Fibroblast of lung (primary cell): ENCODE measurements around the gene VGLL4. TPM values are rescaled to one million over a fixed set of nuclear protein-coding genes. Genes with fewer than 3 reads are reported as not detected.
A peak's percentile ranks its signal among the peaks of the same experiment; 100 is the strongest.

Experiments
- DNase-seq, 2 donors: peaks; one replicate each; pipeline versions ENCODE4 v3.0.0 to v3.0.0-alpha.2; 2010; ENCODE audit warnings: low read depth in 2 of 2
- H2AFZ ChIP-seq: 2 replicates; pipeline ENCODE4 v1.5.1; 2012; ENCODE audit warnings: low read length, control low read depth, inconsistent platforms
- H3K27ac ChIP-seq: 2 replicates; pipeline ENCODE4 v1.5.1; 2011; ENCODE audit warnings: low read length, control low read depth; ENCODE audit not compliant: insufficient read depth
- H3K27me3 ChIP-seq: 2 replicates; pipeline ENCODE4 v1.5.1; 2011; ENCODE audit warnings: mild to moderate bottlenecking, low read length; ENCODE audit not compliant: control insufficient read depth, insufficient read depth
- H3K36me3 ChIP-seq: 2 replicates; pipeline ENCODE4 v1.5.1; 2011; ENCODE audit warnings: low read length; ENCODE audit not compliant: control insufficient read depth, insufficient read depth
- H3K4me1 ChIP-seq: 2 replicates; pipeline ENCODE4 v1.5.1; 2011; ENCODE audit warnings: low read length; ENCODE audit not compliant: control insufficient read depth, insufficient read depth; ENCODE audit errors: extremely low read depth
- H3K4me2 ChIP-seq: 2 replicates; pipeline ENCODE4 v1.5.1; 2011; ENCODE audit warnings: low read length, control low read depth; ENCODE audit not compliant: insufficient read depth; ENCODE audit errors: extremely low read depth
- H3K4me3 ChIP-seq, 4 experiments: fragments of 200-600 bp in 1 of 4; sonication (generic) in 1 of 4; replicated peaks in 1 of 4; 2 replicates each; pipeline ENCODE4 v1.5.1; 2011 to 2016; ENCODE audit warnings: low read length in 4 of 4, low read depth in 3 of 4, mild to moderate bottlenecking in 3 of 4, control low read depth in 2 of 4, inconsistent platforms in 1 of 4, mixed read lengths in 1 of 4; ENCODE audit not compliant: insufficient read depth in 1 of 4; ENCODE audit errors: control extremely low read depth in 1 of 4
- H3K79me2 ChIP-seq: 2 replicates; pipeline ENCODE4 v1.5.1; 2012; ENCODE audit warnings: mild to moderate bottlenecking, low read length, inconsistent platforms; ENCODE audit not compliant: control insufficient read depth, insufficient read depth
- H3K9ac ChIP-seq: 2 replicates; pipeline ENCODE4 v1.5.1; 2011; ENCODE audit warnings: mild to moderate bottlenecking, low read length, control low read depth; ENCODE audit not compliant: insufficient read depth
- H3K9me3 ChIP-seq: 2 replicates; pipeline ENCODE4 v1.5.1; 2012; ENCODE audit warnings: low read depth, low read length; ENCODE audit not compliant: control insufficient read depth, insufficient read depth
- H4K20me1 ChIP-seq: 2 replicates; pipeline ENCODE4 v1.5.1; 2011; ENCODE audit warnings: low read length; ENCODE audit not compliant: control insufficient read depth, insufficient read depth; ENCODE audit errors: extremely low read depth
- CTCF ChIP-seq, 2 donors: IDR thresholded peaks in 1 of 2; conservative IDR thresholded peaks in 1 of 2; 1 replicate in 1 of 2; 2 replicates in 1 of 2; pipeline ENCODE4 v1.5.1; 2011 to 2012; ENCODE audit warnings: low read length in 2 of 2, control low read depth in 1 of 2, inconsistent platforms in 1 of 2, low read depth in 1 of 2, mild to moderate bottlenecking in 1 of 2
- EZH2 ChIP-seq: IDR thresholded peaks from 2 replicates; pipeline ENCODE4 v1.5.1; 2012; ENCODE audit warnings: low read length, control low read depth, mild to moderate bottlenecking; ENCODE audit errors: missing control alignments
- polyA plus RNA-seq, 2 donors: library from polyadenylated mRNA; depleted of rRNA in 1 of 2; stranded (reverse) in 1 of 2; unstranded in 1 of 2; fragments of >200 nt; gene quantifications; 2 replicates each; pipeline ENCODE4 v1.2.1, GENCODE V29; 2011 to 2012; ENCODE audit warnings: missing spikeins in 1 of 2
- total RNA-seq: library from RNA; depleted of rRNA; stranded (reverse); fragments of >200 nt; gene quantifications from 2 replicates; pipeline ENCODE4 v1.2.1, GENCODE V29; 2014

The VGLL4 gene
- total and polyA plus RNA-seq, 2 donors (not counting 1 experiment from before 2014, with no cell fraction given): 18.4 to 34.7 TPM

GRCh38 chr3:11613319-11613718 lies 30.4 kb downstream of the VGLL4 start:
- H3K9ac ChIP-seq: no peak overlapping the region

GRCh38 chr3:11612515-11613188 lies 31.1 kb downstream of the VGLL4 start:
- no peak for DNase-seq
- Histone ChIP-seq H2AFZ (no peak overlapping the region), H3K27ac (no peak overlapping the region), H3K79me2 (peaks cover 85% of the 10 kb centered on the region), H3K9me3 (no peaks in the 10 kb centered on the region), H3K4me2 (no peak overlapping the region), H4K20me1 (no peaks in the 10 kb centered on the region), H3K27me3 (no peaks in the 10 kb centered on the region), H3K4me1 (peaks cover 5% of the 10 kb centered on the region), H3K9ac (no peak overlapping the region), H3K36me3 (no peaks in the 10 kb centered on the region), H3K4me3 (no peak overlapping the region)
- TF ChIP-seq CTCF (conservative IDR thresholded peaks at IDR 0.05 in 1 of 2, IDR thresholded peaks at IDR 0.05 in 1 of 2; ENCODE audit: low read depth in 1 of 2, low read length in 2 of 2): no peak
- no peak for TF ChIP-seq EZH2

More at GRCh38 chr3:11613319-11613718, 30.4 kb downstream of the VGLL4 start:
- H3K4me1 ChIP-seq: peaks cover 5% of the 10 kb centered on the region
- H3K27ac ChIP-seq: no peak overlapping the region
- no peak for DNase-seq
- no peak overlapping the region for H3K4me2 ChIP-seq
- H3K79me2 ChIP-seq: peaks cover 84% of the 10 kb centered on the region
- H3K4me3 ChIP-seq: no peak overlapping the region
- no peaks in the 10 kb centered on the region for H3K9me3 ChIP-seq
- H3K36me3 ChIP-seq: no peaks in the 10 kb centered on the region
- no peaks in the 10 kb centered on the region for H4K20me1 ChIP-seq
- H2AFZ ChIP-seq: no peak overlapping the region
- no peaks in the 10 kb centered on the region for H3K27me3 ChIP-seq
- TF ChIP-seq CTCF (conservative IDR thresholded peaks at IDR 0.05 in 1 of 2, IDR thresholded peaks at IDR 0.05 in 1 of 2; ENCODE audit: low read depth in 1 of 2, low read length in 2 of 2) (no peak), EZH2 (no peak)

DNA sequence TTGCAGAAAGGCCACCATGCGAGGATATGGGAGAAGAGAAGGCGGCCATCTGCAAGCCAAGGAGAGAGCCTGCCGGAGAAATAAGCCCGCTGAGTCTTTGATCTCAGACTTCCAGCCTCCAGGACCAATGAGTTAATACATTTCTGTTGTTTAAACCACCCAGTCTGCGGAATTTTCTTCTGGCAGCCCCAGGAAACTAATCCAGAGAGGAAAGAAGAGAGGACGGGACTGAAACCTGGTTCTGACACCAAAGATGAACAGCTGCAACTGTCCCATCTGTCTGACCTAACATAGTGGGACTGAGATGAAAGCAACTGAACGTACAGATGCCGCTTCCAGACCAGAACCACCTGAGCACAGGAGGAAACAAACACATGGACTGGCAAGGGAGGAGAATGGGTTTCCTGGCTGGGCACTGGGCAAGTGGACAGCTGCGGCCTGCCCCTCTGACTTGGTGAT lies 32.3 kb downstream of the VGLL4 start:
- Histone ChIP-seq H3K36me3 (no peaks in the 10 kb centered on the region), H4K20me1 (no peaks in the 10 kb centered on the region), H3K9me3 (no peaks in the 10 kb centered on the region), H3K79me2 (peaks cover 86% of the 10 kb centered on the region), H3K4me3 (no peak overlapping the region), H3K27me3 (no peaks in the 10 kb centered on the region), H3K4me1 (peaks cover 5% of the 10 kb centered on the region), H3K4me2 (no peak overlapping the region), H3K27ac (no peak overlapping the region), H2AFZ (no peak overlapping the region), H3K9ac (no peak overlapping the region)
- DNase-seq: peak in 1 of 2 donors; percentile 51
- no peak for TF ChIP-seq CTCF (conservative IDR thresholded peaks at IDR 0.05 in 1 of 2, IDR thresholded peaks at IDR 0.05 in 1 of 2; ENCODE audit: low read depth in 1 of 2, low read length in 2 of 2)
- TF ChIP-seq EZH2: no peak
